Neural progenitor cell (in vitro differentiated cells): ENCODE data around the gene HM13.
"Not testable (repeated sequence)": the region's sequence is repeated elsewhere in the genome, so short reads cannot be mapped to it uniquely, and the experiment has no call there.

Source experiments
- CTCF ChIP-seq: fragments of 200-600 bp; sonication (generic); IDR thresholded peaks from 2 replicates; pipeline ENCODE4 v1.5.1; 2017; ENCODE audit warnings: antibody characterized with exemption, mild to moderate bottlenecking
- EZH2 ChIP-seq: fragments of 200-600 bp; sonication (generic); IDR thresholded peaks from 2 replicates; pipeline ENCODE4 v1.6.1; 2017; ENCODE audit warnings: antibody characterized with exemption, mild to moderate bottlenecking, moderate library complexity
- EZH2phosphoT487 ChIP-seq: fragments of 200-600 bp; sonication (generic); IDR thresholded peaks from 2 replicates; pipeline ENCODE4 v1.6.1; 2017; ENCODE audit warnings: antibody characterized with exemption

GRCh38 chr20:31596412-31596715 is 82.1 kb downstream of the HM13 start:
- not testable (repeated sequence) for TF ChIP-seq CTCF, EZH2, EZH2phosphoT487
